Activated CD4-positive, alpha-beta T cell treated with anti-CD3 and anti-CD28 coated beads for 48 hours (primary cell): ENCODE results near the gene MASTL.
"Not testable (repeated sequence)": the region's sequence is repeated elsewhere in the genome, so short reads cannot be mapped to it uniquely, and the experiment has no call there.

Source experiments
- DNase-seq: peaks from one replicate; pipeline ENCODE4 v3.0.0-alpha.2; 2020

Gene MASTL

GRCh38 chr10:27155066-27155754 is at the start of gene MASTL:
MASTL (plus strand) TSS chr10:27155352; CDS start chr10:27155427, 75 bp downstream.
- peak; percentile 95 for DNase-seq

- DNase-seq = no peak
Measured at GRCh38 chr10:27108165-27108564, 47.0 kb upstream of the MASTL start.

GRCh38 chr10:27134371-27134770 is 20.8 kb upstream of the MASTL start:
- no peak for DNase-seq

GRCh38 chr10:27138277-27138676 is 16.9 kb upstream of the MASTL start:
- no peak for DNase-seq

- no peak for DNase-seq
Measured at GRCh38 chr10:27143686-27144085, 11.5 kb upstream of the MASTL start.

GRCh38 chr10:27145937-27146336 is 9.2 kb upstream of the MASTL start:
- no peak for DNase-seq

- no peak for DNase-seq
Measured at GRCh38 chr10:27147701-27148100, 7.5 kb upstream of the MASTL start.

- no peak for DNase-seq
Measured at GRCh38 chr10:27150261-27150660, 4.9 kb upstream of the MASTL start.

- no peak for DNase-seq
Measured at GRCh38 chr10:27152687-27153086, 2.5 kb upstream of the MASTL start.

GRCh38 chr10:27153329-27153728 is 1.8 kb upstream of the MASTL start:
- DNase-seq = no peak

GRCh38 chr10:27153845-27154193 is 1.3 kb upstream of the MASTL start:
- DNase-seq = no peak

GRCh38 chr10:27156566-27156965 is 1.4 kb downstream of the MASTL start:
- DNase-seq = not testable (repeated sequence)

- no peak for DNase-seq
Measured at GRCh38 chr10:27157150-27157549, 2.0 kb downstream of the MASTL start.

GRCh38 chr10:27158421-27158820 is 3.3 kb downstream of the MASTL start:
- no peak for DNase-seq

GRCh38 chr10:27169849-27170248 is 14.7 kb downstream of the MASTL start:
- no peak for DNase-seq

- no peak for DNase-seq
Measured at GRCh38 chr10:27188259-27188658, 33.1 kb downstream of the MASTL start.

GRCh38 chr10:27188897-27189296 is 33.7 kb downstream of the MASTL start:
- DNase-seq = no peak

GRCh38 chr10:27190508-27190907 is 35.4 kb downstream of the MASTL start:
- DNase-seq = no peak

- no peak for DNase-seq
Measured at GRCh38 chr10:27192284-27192683, 37.1 kb downstream of the MASTL start.

GRCh38 chr10:27197980-27198620 is 42.9 kb downstream of the MASTL start:
- DNase-seq = no peak

GRCh38 chr10:27203806-27204205 is 48.7 kb downstream of the MASTL start:
- DNase-seq = no peak

- no peak for DNase-seq
Measured at GRCh38 chr10:27207350-27207749, 52.2 kb downstream of the MASTL start.

GRCh38 chr10:27223964-27224363 is 68.8 kb downstream of the MASTL start:
- peak; percentile 56 for DNase-seq

- DNase-seq = no peak
Measured at GRCh38 chr10:27225011-27225590, 69.9 kb downstream of the MASTL start.
